GM12874 (cell line): Measurements from ENCODE around the gene FAM20A.

Source experiments
- CTCF ChIP-seq: IDR thresholded peaks from 2 replicates; pipeline ENCODE4 v1.5.1; 2011; ENCODE audit warnings: low read depth, mild to moderate bottlenecking, control low read depth, low read length, moderate library complexity; ENCODE audit not compliant: insufficient read depth

The FAM20A gene

GRCh38 chr17:68599552-68600066 lies 1.6 kb downstream of the FAM20A start:
- TF ChIP-seq CTCF = no peak

GRCh38 chr17:68599091-68599490 lies 2.1 kb downstream of the FAM20A start:
- no peak for TF ChIP-seq CTCF

GRCh38 chr17:68598545-68598961 lies 2.6 kb downstream of the FAM20A start:
- TF ChIP-seq CTCF = no peak

GRCh38 chr17:68598074-68598473 lies 3.1 kb downstream of the FAM20A start:
- TF ChIP-seq CTCF = no peak

GRCh38 chr17:68596411-68596945 lies 4.7 kb downstream of the FAM20A start:
- no peak for TF ChIP-seq CTCF

- TF ChIP-seq CTCF = no peak
Observed at GRCh38 chr17:68595986-68596385, 5.2 kb downstream of the FAM20A start.

GRCh38 chr17:68595496-68595895 lies 5.7 kb downstream of the FAM20A start:
- no peak for TF ChIP-seq CTCF
